Ectodermal cell (in vitro differentiated cells): ENCODE measurements around the gene SMAP1.

Experiments used
- H3K27ac ChIP-seq: 2 replicates; pipeline ENCODE4 v1.7.0; 2013; ENCODE audit warnings: mild to moderate bottlenecking, low read depth, low read length; ENCODE audit not compliant: insufficient read depth, poor library complexity, severe bottlenecking
- H3K27me3 ChIP-seq: 2 replicates; pipeline ENCODE4 v1.7.0; 2013; ENCODE audit warnings: mild to moderate bottlenecking, low read length; ENCODE audit not compliant: insufficient read depth, control insufficient read depth, poor library complexity, severe bottlenecking
- H3K36me3 ChIP-seq: one replicate; pipeline ENCODE4 v1.7.0; 2013; ENCODE audit warnings: low read length; ENCODE audit not compliant: control insufficient read depth, insufficient read depth
- H3K4me1 ChIP-seq: one replicate; pipeline ENCODE4 v1.7.0; 2013; ENCODE audit warnings: low read length; ENCODE audit not compliant: control insufficient read depth, insufficient read depth
- H3K4me3 ChIP-seq: 2 replicates; pipeline ENCODE4 v1.7.0; 2013; ENCODE audit warnings: low read depth, low read length, control low read depth; ENCODE audit not compliant: insufficient read depth
- H3K9me3 ChIP-seq: 2 replicates; pipeline ENCODE4 v1.7.0; 2013; ENCODE audit warnings: mild to moderate bottlenecking, low read length, moderate library complexity; ENCODE audit not compliant: control insufficient read depth
- WGBS, 2 experiments: methylation state at CpG; one replicate each; pipeline ENCODE4 v1.1.7; 2013; ENCODE audit warnings: missing lambda C conversion rate in 2 of 2; 5-methylcytosine and 5-hydroxymethylcytosine counted together

SMAP1 gene

GRCh38 chr6:70874181-70874913 is 206.7 kb downstream of the SMAP1 start:
- WGBS, 2 experiments: 59 to 69% methylated on average over 3 of the region's 3 CpGs
- H3K4me1 ChIP-seq: peaks cover 6% of the 10 kb centered on the region
- no peaks in the 10 kb centered on the region for H3K36me3 ChIP-seq
- no peak overlapping the region for H3K4me3 ChIP-seq
- no peaks in the 10 kb centered on the region for H3K9me3 ChIP-seq
- no peaks in the 10 kb centered on the region for H3K27me3 ChIP-seq
- no peak overlapping the region for H3K27ac ChIP-seq

GRCh38 chr6:70879496-70879895 is 211.8 kb downstream of the SMAP1 start:
- no peak overlapping the region for H3K27ac ChIP-seq
- no peaks in the 10 kb centered on the region for H3K27me3 ChIP-seq
- H3K4me3 ChIP-seq: no peak overlapping the region
- no peaks in the 10 kb centered on the region for H3K36me3 ChIP-seq
- H3K9me3 ChIP-seq: no peaks in the 10 kb centered on the region
- WGBS, 2 experiments: 93 to 95% methylated on average over 5 of the region's 5 CpGs
- peaks cover 5% of the 10 kb centered on the region for H3K4me1 ChIP-seq

GRCh38 chr6:70884074-70884983 is 216.6 kb downstream of the SMAP1 start:
- Histone ChIP-seq H3K27me3 (no peaks in the 10 kb centered on the region), H3K4me1 (peaks cover 8% of the 10 kb centered on the region), H3K36me3 (no peaks in the 10 kb centered on the region), H3K4me3 (no peak overlapping the region), H3K9me3 (no peaks in the 10 kb centered on the region), H3K27ac (no peak overlapping the region)
- WGBS, 2 experiments: 41 to 42% methylated on average over 16 to 17 of the region's 17 CpGs

GRCh38 chr6:70886071-70886470 is 218.4 kb downstream of the SMAP1 start:
- H3K36me3 ChIP-seq: no peaks in the 10 kb centered on the region
- WGBS, 2 experiments: 83 to 85% methylated on average over 1 to 2 of the region's 2 CpGs
- no peak overlapping the region for H3K4me3 ChIP-seq
- H3K27ac ChIP-seq: no peak overlapping the region
- H3K4me1 ChIP-seq: peaks cover 8% of the 10 kb centered on the region
- no peaks in the 10 kb centered on the region for H3K9me3 ChIP-seq
- no peaks in the 10 kb centered on the region for H3K27me3 ChIP-seq

DNA sequence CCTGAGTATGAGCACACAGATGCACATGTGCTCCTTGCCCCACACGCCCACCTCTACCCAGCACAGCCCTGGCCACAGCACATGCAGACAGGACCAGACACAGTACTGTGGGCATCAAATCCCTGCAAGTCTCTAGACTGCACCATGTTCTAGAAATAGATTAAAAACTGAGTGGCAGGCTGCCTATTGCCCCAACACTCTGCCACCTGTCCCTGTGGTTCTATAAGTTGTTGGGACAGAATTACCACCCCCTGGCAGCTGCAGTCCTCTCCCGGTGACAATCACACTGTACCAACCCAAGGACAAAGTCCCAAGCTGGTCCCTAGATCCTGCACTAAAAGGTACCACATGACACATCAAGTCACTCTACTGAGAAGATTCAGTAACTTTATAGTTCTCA is 219.0 kb downstream of the SMAP1 start:
- H3K27me3 ChIP-seq: no peaks in the 10 kb centered on the region
- H3K27ac ChIP-seq: no peak overlapping the region
- WGBS, 2 experiments: 91 to 97% methylated on average over 2 of the region's 2 CpGs
- H3K9me3 ChIP-seq: no peaks in the 10 kb centered on the region
- H3K4me1 ChIP-seq: peaks cover 8% of the 10 kb centered on the region
- no peaks in the 10 kb centered on the region for H3K36me3 ChIP-seq
- no peak overlapping the region for H3K4me3 ChIP-seq

- 91% methylated on average over 7 of the region's 7 CpGs for WGBS, 2 experiments
- Histone ChIP-seq H3K4me3 (no peak overlapping the region), H3K27me3 (no peaks in the 10 kb centered on the region), H3K27ac (no peak overlapping the region), H3K36me3 (no peaks in the 10 kb centered on the region), H3K9me3 (no peaks in the 10 kb centered on the region), H3K4me1 (peaks cover 8% of the 10 kb centered on the region)
These were observed 221.6 kb downstream of the SMAP1 start for GRCh38 chr6:70889270-70889669.

GRCh38 chr6:70894001-70894400 is 226.3 kb downstream of the SMAP1 start:
- H3K4me3 ChIP-seq: no peak overlapping the region
- no peaks in the 10 kb centered on the region for H3K36me3 ChIP-seq
- no peaks in the 10 kb centered on the region for H3K27me3 ChIP-seq
- H3K4me1 ChIP-seq: no peaks in the 10 kb centered on the region
- no peak overlapping the region for H3K27ac ChIP-seq
- WGBS, 2 experiments: 95 to 97% methylated on average over 12 of the region's 12 CpGs
- no peaks in the 10 kb centered on the region for H3K9me3 ChIP-seq

- H3K27ac ChIP-seq: no peak overlapping the region
- no peaks in the 10 kb centered on the region for H3K36me3 ChIP-seq
- no peaks in the 10 kb centered on the region for H3K9me3 ChIP-seq
- no peaks in the 10 kb centered on the region for H3K4me1 ChIP-seq
- no peak overlapping the region for H3K4me3 ChIP-seq
- H3K27me3 ChIP-seq: no peaks in the 10 kb centered on the region
- WGBS, 2 experiments: 76 to 86% methylated on average over 2 of the region's 2 CpGs
These were observed 232.4 kb downstream of the SMAP1 start for GRCh38 chr6:70900047-70900446.

DNA sequence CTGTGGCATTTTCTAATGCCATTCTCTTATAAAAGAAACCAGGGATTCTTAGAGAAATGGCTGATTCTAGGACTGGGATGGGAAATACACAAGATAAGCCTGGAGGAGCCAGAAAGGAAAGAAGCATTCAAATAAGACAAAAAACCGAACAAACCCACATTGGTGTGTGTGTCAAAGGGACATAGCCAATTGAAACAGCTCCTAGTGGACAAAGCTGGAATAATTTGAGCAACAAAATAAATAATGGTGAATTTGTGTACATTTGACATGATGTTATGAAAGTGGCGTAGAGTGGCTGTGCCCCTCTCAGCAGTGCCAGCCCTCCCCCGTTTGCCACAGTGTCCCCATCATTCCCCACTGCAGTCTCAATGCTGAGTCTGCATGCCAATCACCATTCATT is 233.6 kb downstream of the SMAP1 start:
- Histone ChIP-seq H3K9me3 (no peaks in the 10 kb centered on the region), H3K27me3 (no peaks in the 10 kb centered on the region), H3K4me3 (no peak overlapping the region), H3K27ac (no peak overlapping the region), H3K4me1 (no peaks in the 10 kb centered on the region), H3K36me3 (no peaks in the 10 kb centered on the region)
- 88 to 89% methylated on average over 3 of the region's 3 CpGs for WGBS, 2 experiments

DNA sequence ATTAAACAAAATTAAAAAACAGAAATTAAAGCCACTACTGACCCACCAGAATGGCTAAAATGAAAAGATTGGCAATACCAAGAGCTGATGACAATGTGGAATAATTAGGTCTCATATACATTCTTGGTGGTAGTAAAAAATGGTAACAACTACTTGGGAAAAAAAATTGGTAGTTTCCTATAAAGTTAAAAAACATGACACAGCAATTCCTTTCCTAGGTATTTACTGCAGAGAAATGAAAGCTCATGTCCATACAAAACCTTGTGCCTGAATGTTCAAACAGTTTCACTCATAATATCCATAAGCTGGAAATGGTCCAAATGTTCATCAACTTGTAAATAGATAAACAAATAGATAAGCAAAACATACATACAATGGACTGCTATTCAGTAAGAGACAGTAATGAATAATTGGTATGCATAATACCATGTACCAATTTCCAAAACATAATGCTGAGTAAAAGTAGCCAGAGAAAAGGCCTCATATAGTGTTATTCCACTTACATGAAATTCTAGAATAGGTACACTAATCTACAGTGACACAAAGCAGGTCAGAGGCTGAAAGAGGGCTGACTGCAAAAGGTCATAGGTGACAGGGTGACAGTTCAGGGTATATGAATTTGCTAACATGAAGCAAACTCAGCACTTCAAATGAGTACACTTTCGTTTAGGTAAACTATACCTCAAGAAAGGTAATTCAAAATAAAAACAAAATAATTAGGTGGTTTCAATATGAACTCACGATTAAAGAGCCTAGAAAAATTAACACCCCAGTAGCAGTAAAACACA is 236.2 kb downstream of the SMAP1 start:
- WGBS, 2 experiments: no CpG with 5 or more reads among the region's 2 CpGs

More for the DNA sequence above, 236.2 kb downstream of the SMAP1 start:
- no peak overlapping the region for H3K4me3 ChIP-seq
- H3K27ac ChIP-seq: no peak overlapping the region
- H3K36me3 ChIP-seq: no peaks in the 10 kb centered on the region
- no peaks in the 10 kb centered on the region for H3K9me3 ChIP-seq
- H3K27me3 ChIP-seq: no peaks in the 10 kb centered on the region
- no peaks in the 10 kb centered on the region for H3K4me1 ChIP-seq
